Panc1 (cell line): ENCODE data around the gene ZCCHC10.

ENCODE experiments used
- POLR2AphosphoS5 ChIP-seq: IDR thresholded peaks from 2 replicates; pipeline ENCODE4 v1.6.1; 2012; ENCODE audit warnings: mild to moderate bottlenecking, low read depth, low read length, moderate library complexity
- SIN3A ChIP-seq: IDR thresholded peaks from 2 replicates; pipeline ENCODE4 v1.6.1; 2012; ENCODE audit warnings: low read depth, mild to moderate bottlenecking, low read length, moderate library complexity, borderline replicate concordance; ENCODE audit not compliant: insufficient read depth
- TF ChIP-seq, protein P1 (sequence below), 2 experiments: IDR thresholded peaks; 2 replicates each; pipeline ENCODE4 v1.6.1; 2011 to 2012; ENCODE audit warnings: low read depth in 2 of 2, control low read depth in 1 of 2, low read length in 1 of 2, mild to moderate bottlenecking in 1 of 2, moderate library complexity in 1 of 2; ENCODE audit not compliant: insufficient read depth in 1 of 2
- TF ChIP-seq, protein P2 (sequence below): fragments of 450-650 bp; IDR thresholded peaks from 2 replicates; pipeline ENCODE4 v1.5.1; 2017; ENCODE audit warnings: mild to moderate bottlenecking

DNA sequence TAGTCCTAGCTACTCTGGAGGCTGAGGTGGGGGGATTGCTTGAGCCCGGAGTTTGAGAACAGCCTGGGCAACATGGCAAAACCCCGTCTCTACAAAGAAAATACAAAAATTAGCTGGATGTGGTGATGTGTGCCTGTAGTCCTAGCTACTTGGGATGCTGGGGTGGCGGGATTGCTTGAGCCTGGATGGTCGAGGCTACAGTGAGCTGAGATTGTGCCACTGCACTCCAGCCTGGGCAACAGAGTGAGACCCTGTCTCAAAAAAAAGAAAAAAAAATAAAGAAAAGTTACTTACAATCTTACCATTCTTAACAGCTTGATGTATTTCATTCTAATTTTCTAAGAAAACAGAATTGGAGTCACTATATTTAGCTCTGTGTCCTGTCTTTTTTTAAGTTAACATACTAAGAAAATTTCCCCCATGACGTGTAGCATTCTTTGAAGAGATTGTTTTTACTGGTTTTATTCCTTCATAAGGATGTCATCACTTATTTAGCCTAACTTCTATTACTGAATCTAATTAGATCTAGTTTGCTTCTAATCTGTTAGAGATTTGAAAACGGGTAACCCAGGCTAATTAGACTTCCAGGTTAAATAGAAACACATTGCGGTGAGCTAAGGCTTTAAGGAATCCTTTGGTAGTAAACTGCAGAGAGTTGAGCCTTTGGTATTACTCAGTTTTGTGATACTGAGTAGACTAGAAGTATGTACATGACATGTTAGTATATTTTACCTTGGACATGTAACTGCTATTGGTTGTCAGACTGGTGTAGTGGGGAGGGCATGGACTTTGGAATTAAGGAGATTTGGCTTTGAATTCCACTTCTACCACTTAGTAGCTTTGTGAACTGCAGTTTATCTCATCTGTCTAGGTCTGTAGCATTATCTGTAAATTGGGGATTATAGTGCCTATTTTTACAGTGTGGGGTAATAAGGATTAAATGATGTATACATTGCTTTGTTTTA is 49.5 kb upstream of the ZCCHC10 start:
- TF ChIP-seq, protein P1, sequence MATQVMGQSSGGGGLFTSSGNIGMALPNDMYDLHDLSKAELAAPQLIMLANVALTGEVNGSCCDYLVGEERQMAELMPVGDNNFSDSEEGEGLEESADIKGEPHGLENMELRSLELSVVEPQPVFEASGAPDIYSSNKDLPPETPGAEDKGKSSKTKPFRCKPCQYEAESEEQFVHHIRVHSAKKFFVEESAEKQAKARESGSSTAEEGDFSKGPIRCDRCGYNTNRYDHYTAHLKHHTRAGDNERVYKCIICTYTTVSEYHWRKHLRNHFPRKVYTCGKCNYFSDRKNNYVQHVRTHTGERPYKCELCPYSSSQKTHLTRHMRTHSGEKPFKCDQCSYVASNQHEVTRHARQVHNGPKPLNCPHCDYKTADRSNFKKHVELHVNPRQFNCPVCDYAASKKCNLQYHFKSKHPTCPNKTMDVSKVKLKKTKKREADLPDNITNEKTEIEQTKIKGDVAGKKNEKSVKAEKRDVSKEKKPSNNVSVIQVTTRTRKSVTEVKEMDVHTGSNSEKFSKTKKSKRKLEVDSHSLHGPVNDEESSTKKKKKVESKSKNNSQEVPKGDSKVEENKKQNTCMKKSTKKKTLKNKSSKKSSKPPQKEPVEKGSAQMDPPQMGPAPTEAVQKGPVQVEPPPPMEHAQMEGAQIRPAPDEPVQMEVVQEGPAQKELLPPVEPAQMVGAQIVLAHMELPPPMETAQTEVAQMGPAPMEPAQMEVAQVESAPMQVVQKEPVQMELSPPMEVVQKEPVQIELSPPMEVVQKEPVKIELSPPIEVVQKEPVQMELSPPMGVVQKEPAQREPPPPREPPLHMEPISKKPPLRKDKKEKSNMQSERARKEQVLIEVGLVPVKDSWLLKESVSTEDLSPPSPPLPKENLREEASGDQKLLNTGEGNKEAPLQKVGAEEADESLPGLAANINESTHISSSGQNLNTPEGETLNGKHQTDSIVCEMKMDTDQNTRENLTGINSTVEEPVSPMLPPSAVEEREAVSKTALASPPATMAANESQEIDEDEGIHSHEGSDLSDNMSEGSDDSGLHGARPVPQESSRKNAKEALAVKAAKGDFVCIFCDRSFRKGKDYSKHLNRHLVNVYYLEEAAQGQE (IDR thresholded peaks at IDR 0.05; ENCODE audit: insufficient read depth in 1 of 2, low read depth in 2 of 2, low read length in 1 of 2), result no peak
- TF ChIP-seq SIN3A (no peak), POLR2AphosphoS5 (no peak)
- TF ChIP-seq, protein P2, sequence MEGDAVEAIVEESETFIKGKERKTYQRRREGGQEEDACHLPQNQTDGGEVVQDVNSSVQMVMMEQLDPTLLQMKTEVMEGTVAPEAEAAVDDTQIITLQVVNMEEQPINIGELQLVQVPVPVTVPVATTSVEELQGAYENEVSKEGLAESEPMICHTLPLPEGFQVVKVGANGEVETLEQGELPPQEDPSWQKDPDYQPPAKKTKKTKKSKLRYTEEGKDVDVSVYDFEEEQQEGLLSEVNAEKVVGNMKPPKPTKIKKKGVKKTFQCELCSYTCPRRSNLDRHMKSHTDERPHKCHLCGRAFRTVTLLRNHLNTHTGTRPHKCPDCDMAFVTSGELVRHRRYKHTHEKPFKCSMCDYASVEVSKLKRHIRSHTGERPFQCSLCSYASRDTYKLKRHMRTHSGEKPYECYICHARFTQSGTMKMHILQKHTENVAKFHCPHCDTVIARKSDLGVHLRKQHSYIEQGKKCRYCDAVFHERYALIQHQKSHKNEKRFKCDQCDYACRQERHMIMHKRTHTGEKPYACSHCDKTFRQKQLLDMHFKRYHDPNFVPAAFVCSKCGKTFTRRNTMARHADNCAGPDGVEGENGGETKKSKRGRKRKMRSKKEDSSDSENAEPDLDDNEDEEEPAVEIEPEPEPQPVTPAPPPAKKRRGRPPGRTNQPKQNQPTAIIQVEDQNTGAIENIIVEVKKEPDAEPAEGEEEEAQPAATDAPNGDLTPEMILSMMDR, result no peak
